OCI-LY7 (cell line): ENCODE results near the gene FKBP14. TPM values are rescaled to one million over a fixed set of nuclear protein-coding genes. Genes with fewer than 3 reads are reported as not detected.

ENCODE experiments used
- BruUV-seq: library from RNA; stranded (reverse); fragments of 400-500 nt; replicated peaks from 2 replicates; lab custom pipeline; 2021; lab: Mats Ljungman, UMichigan
- CTCF ChIA-PET: fragments of 300-600 bp; sonication (Branson Sonifier 250); formaldehyde crosslinking; loops from one replicate; lab custom pipeline; 2022; ENCODE audit warnings: antibody characterized with exemption; ENCODE audit not compliant: unreplicated experiment; lab: Charles Lee
- POLR2A ChIA-PET: fragments of 300-600 bp; sonication (Branson Sonifier 250); formaldehyde crosslinking; loops from one replicate; lab custom pipeline; 2022; ENCODE audit warnings: antibody characterized with exemption; lab: Charles Lee
- DNase-seq: peaks from one replicate; pipeline ENCODE4 v3.0.0-alpha.2; 2015; ENCODE audit warnings: low spot score
- H2AFZ ChIP-seq: fragments of 200-600 bp; sonication (generic), shearing (Covaris generic); 2 replicates; pipeline ENCODE4 v1.6.1; 2014; ENCODE audit warnings: mild to moderate bottlenecking, antibody characterized with exemption, low read length, moderate library complexity
- H3K27ac ChIP-seq: fragments of 200-600 bp; sonication (generic); 2 replicates; pipeline ENCODE4 v1.5.1; 2014; ENCODE audit warnings: mixed run types, low read depth, mild to moderate bottlenecking, moderate library complexity, low read length, inconsistent platforms; ENCODE audit not compliant: poor library complexity, severe bottlenecking
- H3K36me3 ChIP-seq: fragments of 200-600 bp; sonication (generic); 2 replicates; pipeline ENCODE4 v1.6.1; 2014; ENCODE audit warnings: mild to moderate bottlenecking, antibody characterized with exemption, low read length, moderate library complexity, mixed read lengths; ENCODE audit not compliant: insufficient read depth
- H3K4me1 ChIP-seq: fragments of 200-600 bp; sonication (generic); 2 replicates; pipeline ENCODE4 v1.5.1; 2014; ENCODE audit warnings: mild to moderate bottlenecking, low read length; ENCODE audit not compliant: insufficient read depth, poor library complexity, severe bottlenecking
- H3K4me2 ChIP-seq: fragments of 200-600 bp; sonication (generic); 2 replicates; pipeline ENCODE4 v1.6.1; 2014; ENCODE audit warnings: mild to moderate bottlenecking, low read length
- H3K4me3 ChIP-seq: fragments of 200-600 bp; sonication (generic); 2 replicates; pipeline ENCODE4 v1.5.1; 2014; ENCODE audit warnings: mild to moderate bottlenecking, low read depth, low read length; ENCODE audit not compliant: poor library complexity, severe bottlenecking
- H3K79me2 ChIP-seq: fragments of 200-600 bp; sonication (generic); 2 replicates; pipeline ENCODE4 v1.6.1; 2016; ENCODE audit warnings: low read depth, mild to moderate bottlenecking, low read length, moderate library complexity, mixed read lengths; ENCODE audit not compliant: insufficient read depth
- H3K9me2 ChIP-seq: fragments of 200-600 bp; sonication (generic); 2 replicates; pipeline ENCODE4 v1.6.1; 2016; ENCODE audit warnings: mild to moderate bottlenecking, low read length, mixed read lengths; ENCODE audit not compliant: insufficient read depth
- H3K9me3 ChIP-seq: fragments of 200-600 bp; sonication (generic); 2 replicates; pipeline ENCODE4 v1.6.1; 2014; ENCODE audit warnings: mild to moderate bottlenecking, mixed run types, low read length, mixed read lengths
- H4K20me1 ChIP-seq: fragments of 200-600 bp; sonication (generic); 2 replicates; pipeline ENCODE4 v1.6.1; 2014; ENCODE audit warnings: mild to moderate bottlenecking, antibody characterized with exemption, low read length, moderate library complexity, mixed read lengths; ENCODE audit not compliant: insufficient read depth
- EZH2phosphoT487 ChIP-seq: fragments of 200-600 bp; sonication (generic); IDR thresholded peaks from 2 replicates; pipeline ENCODE4 v1.6.1; 2018; ENCODE audit warnings: low read depth, borderline replicate concordance, mild to moderate bottlenecking, mixed run types, antibody characterized with exemption, low read length, moderate library complexity, mixed read lengths
- intact Hi-C: fragments of 100-400 bp; cut with micrococcal nuclease; formaldehyde crosslinking; loops from one replicate; pipeline ENCODE4 v1.10.0; 2022; ENCODE audit not compliant: unreplicated experiment
- total RNA-seq, 2 experiments: library from RNA; depleted of rRNA in 1 of 2; stranded (reverse); fragments of >200 nt in 1 of 2; shearing (Covaris generic) in 1 of 2; gene quantifications; 2 replicates each; pipeline ENCODE4 v1.2.3, GENCODE V29; 2014 to 2022
- TF ChIP-seq, protein P1 (sequence below): fragments of 200-600 bp; sonication (generic); conservative IDR thresholded peaks from 2 replicates; pipeline ENCODE4 v1.5.1; 2014; ENCODE audit warnings: mild to moderate bottlenecking, antibody characterized with exemption, low read length, moderate library complexity, mixed read lengths

The FKBP14 gene
- total RNA-seq, 2 experiments from 2014 or later: 5.3 to 15.9 TPM

DNA sequence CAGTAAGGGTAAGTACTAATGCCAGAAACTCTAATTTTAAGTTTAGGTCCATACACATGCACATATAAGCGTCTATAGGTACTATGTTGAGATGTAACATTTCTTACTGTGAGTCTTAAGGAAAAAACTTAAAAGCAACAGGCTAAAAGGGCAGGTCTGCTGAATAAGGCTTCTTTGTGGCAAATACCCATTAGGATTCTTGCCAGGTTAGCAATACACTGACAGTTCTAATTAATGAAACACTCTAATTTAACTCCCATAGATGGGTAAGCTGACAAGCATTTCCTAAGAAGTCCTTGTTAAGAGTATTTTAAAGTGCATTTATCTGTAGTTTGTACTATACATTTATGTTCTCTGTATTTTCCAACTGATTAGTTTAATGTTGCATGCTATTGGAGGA, 50.9 kb downstream of the FKBP14 start:
- no peaks in the 10 kb centered on the region for H3K9me2 ChIP-seq
- H4K20me1 ChIP-seq: 0 out of 2 replicates have a peak, but pooled peaks cover 7% of the 10 kb centered on the region
- no TSS peak for BruUV-seq
- H3K4me3 ChIP-seq: no peak overlapping the region
- no peaks in the 10 kb centered on the region for H3K9me3 ChIP-seq
- no peak overlapping the region for H2AFZ ChIP-seq
- H3K4me2 ChIP-seq: no peak overlapping the region
- H3K79me2 ChIP-seq: peaks cover 73% of the 10 kb centered on the region
- ChIA-PET CTCF (no interaction called here), POLR2A (interaction anchor here (0.9 to 2.7 kb wide), 2 partner anchors 9 to 48 kb away, joined by 3 to 11 read pairs; no protein-coding TSS in a partner anchor)
- intact Hi-C loops: no loop called here
- DNase-seq: no peak
- TF ChIP-seq, protein P1, sequence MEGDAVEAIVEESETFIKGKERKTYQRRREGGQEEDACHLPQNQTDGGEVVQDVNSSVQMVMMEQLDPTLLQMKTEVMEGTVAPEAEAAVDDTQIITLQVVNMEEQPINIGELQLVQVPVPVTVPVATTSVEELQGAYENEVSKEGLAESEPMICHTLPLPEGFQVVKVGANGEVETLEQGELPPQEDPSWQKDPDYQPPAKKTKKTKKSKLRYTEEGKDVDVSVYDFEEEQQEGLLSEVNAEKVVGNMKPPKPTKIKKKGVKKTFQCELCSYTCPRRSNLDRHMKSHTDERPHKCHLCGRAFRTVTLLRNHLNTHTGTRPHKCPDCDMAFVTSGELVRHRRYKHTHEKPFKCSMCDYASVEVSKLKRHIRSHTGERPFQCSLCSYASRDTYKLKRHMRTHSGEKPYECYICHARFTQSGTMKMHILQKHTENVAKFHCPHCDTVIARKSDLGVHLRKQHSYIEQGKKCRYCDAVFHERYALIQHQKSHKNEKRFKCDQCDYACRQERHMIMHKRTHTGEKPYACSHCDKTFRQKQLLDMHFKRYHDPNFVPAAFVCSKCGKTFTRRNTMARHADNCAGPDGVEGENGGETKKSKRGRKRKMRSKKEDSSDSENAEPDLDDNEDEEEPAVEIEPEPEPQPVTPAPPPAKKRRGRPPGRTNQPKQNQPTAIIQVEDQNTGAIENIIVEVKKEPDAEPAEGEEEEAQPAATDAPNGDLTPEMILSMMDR: no peak
- no peak for TF ChIP-seq EZH2phosphoT487
- peaks cover 16% of the 10 kb centered on the region for H3K36me3 ChIP-seq
- H3K4me1 ChIP-seq: no peaks in the 10 kb centered on the region
- no peak overlapping the region for H3K27ac ChIP-seq

DNA sequence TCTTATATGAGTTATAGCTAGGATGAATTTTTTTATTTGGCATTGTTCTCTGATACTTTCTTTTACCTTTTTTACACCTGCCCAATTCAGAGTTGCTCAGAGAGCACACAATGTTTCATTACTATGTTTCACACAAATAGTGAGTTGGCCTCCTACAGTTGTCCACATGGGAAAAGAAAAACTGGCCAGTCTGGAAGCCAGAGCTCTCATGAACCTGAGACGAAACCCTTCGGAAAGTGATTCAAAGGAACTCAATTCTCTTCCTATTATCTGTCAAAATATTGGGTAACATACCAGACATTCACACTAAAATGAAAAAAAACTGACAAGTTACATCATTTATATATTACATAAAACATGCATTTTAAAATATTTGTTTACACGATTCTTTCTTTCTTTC, 52.2 kb downstream of the FKBP14 start:
- intact Hi-C loops: no loop called here
- peaks cover 16% of the 10 kb centered on the region for H3K36me3 ChIP-seq
- 0 out of 2 replicates have a peak, but pooled peaks cover 7% of the 10 kb centered on the region for H4K20me1 ChIP-seq
- H3K9me3 ChIP-seq: no peaks in the 10 kb centered on the region
- no peak for TF ChIP-seq EZH2phosphoT487
- TF ChIP-seq, protein P1: no peak
- no TSS peak for BruUV-seq
- no peaks in the 10 kb centered on the region for H3K9me2 ChIP-seq
- no peak overlapping the region for H3K4me3 ChIP-seq
- ChIA-PET POLR2A (interaction anchor here (0.7 to 1.2 kb wide), 2 partner anchors 9 to 62 kb away, joined by 3 read pairs; no protein-coding TSS in a partner anchor), CTCF (no interaction called here)
- no peak overlapping the region for H2AFZ ChIP-seq
- no peak for DNase-seq
- H3K4me2 ChIP-seq: no peak overlapping the region
- peaks cover 70% of the 10 kb centered on the region; the same call in 1 of the 2 replicates for H3K79me2 ChIP-seq
- no peaks in the 10 kb centered on the region for H3K4me1 ChIP-seq
- H3K27ac ChIP-seq: no peak overlapping the region

DNA sequence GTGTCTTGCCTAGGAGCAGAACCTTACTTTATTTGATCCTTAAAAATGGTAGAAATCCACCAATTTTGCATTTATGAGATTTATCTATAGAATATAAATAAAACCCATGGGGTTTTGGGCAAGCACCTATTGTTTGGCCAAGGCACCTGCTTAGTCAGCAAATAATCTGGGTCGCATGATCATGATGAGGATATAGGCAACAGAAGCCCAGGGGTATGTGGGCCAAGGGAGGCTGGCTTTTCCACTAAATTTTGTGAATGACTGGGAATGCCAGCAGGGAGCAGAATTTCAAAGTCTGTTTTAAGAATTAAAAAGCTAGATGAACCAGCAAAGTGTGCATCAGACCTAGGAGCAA, 54.2 kb downstream of the FKBP14 start:
- intact Hi-C loops: no loop called here
- no peaks in the 10 kb centered on the region for H3K9me3 ChIP-seq
- BruUV-seq: no TSS peak
- H2AFZ ChIP-seq: no peak overlapping the region
- H3K36me3 ChIP-seq: peaks cover 32% of the 10 kb centered on the region
- CTCF ChIA-PET: no interaction called here
- no peak overlapping the region for H3K27ac ChIP-seq
- H4K20me1 ChIP-seq: 0 out of 2 replicates have a peak, but pooled peaks cover 7% of the 10 kb centered on the region
- H3K4me3 ChIP-seq: no peak overlapping the region
- H3K9me2 ChIP-seq: no peaks in the 10 kb centered on the region
- TF ChIP-seq, protein P1: no peak
- no peak for TF ChIP-seq EZH2phosphoT487
- no peak overlapping the region for H3K4me2 ChIP-seq
- POLR2A ChIA-PET: interaction anchor here (0.6 to 1.6 kb wide), 3 partner anchors 11 to 22 kb away, joined by 3 read pairs; no protein-coding TSS in a partner anchor
- peaks cover 63% of the 10 kb centered on the region; the same call in 1 of the 2 replicates for H3K79me2 ChIP-seq
- H3K4me1 ChIP-seq: no peaks in the 10 kb centered on the region
- DNase-seq: no peak
